ENCODE data around the gene AGAP5. TPM values are rescaled to one million over a fixed set of nuclear protein-coding genes. Genes with fewer than 3 reads are reported as not detected.
"Not testable (repeated sequence)": the region's sequence is repeated elsewhere in the genome, so short reads cannot be mapped to it uniquely, and the experiment has no call there.

AGAP5 gene
- 6.3 TPM for total RNA-seq
- 10 to 100 TPM in 3 of 8 donors, 1 to 10 TPM in 5; 4.4 to 16.7 (median 7.2) TPM for polyA plus RNA-seq (ENCODE audit: insufficient read depth in 1 of 8, insufficient read length in 8 of 8, low replicate concordance in 1 of 8)
- long read RNA-seq, donor 1, partial matches to known transcripts, result 0 of 2 reads
- long read RNA-seq, donor 1, other reads (novel, unspliced or antisense), result 0 of 2 reads
- long read RNA-seq, donor 2, result 0 reads
- long read RNA-seq, donor 3, partial matches to known transcripts, result 0 of 2 reads
- long read RNA-seq, donor 3, other reads (novel, unspliced or antisense), result 0 of 2 reads
- long read RNA-seq, donor 4, result 0 reads
- long read RNA-seq, donor 5, partial matches to known transcripts, result 0 of 2 reads
- long read RNA-seq, donor 5, other reads (novel, unspliced or antisense), result 0 of 2 reads
- long read RNA-seq, donor 6, partial matches to known transcripts, result 0 of 3 reads
- long read RNA-seq, donor 6, other reads (novel, unspliced or antisense), result 0 of 3 reads
- long read RNA-seq, donor 7, partial matches to known transcripts, result 0 of 4 reads
- long read RNA-seq, donor 7, other reads (novel, unspliced or antisense), result 0 of 4 reads
- long read RNA-seq, donor 8, result 0 reads
- long read RNA-seq, donor 9, result 0 reads
- long read RNA-seq, donor 10, result 0 reads
- long read RNA-seq, donor 11, result 0 reads

DNA sequence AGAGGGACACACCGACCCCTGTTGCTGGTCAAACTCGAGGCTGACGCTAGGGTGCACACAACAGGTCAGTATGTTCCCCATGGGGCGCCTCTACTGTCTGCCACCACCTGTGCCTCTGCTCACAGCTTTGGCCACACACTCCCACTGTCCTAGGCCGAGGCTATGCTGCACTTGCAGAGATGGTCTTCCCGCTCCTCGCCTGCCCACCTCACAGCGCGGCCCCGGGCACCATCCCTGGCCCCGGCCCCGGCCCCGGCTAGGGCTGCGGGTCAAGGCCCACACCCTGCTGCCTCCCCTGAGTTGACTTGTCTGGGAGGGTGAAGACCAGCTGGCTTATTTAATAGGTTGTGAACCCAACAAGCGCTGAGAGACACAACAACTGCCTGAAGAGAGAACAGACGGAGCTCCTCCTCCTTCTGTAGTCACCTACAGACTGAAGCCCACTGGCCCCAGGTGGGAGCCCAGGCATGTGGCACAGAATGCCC lies at the start of gene AGAP5:
AGAP5 (minus strand) TSS at position 435 of the 485 bp plus-strand sequence; CDS start at position 81, 354 bp downstream.
- not testable (repeated sequence) for H3K9me3 ChIP-seq (replicated peaks; ENCODE audit: control insufficient read depth, low read depth, low read length); H3K4me3 ChIP-seq (ENCODE audit: low read length); H3K4me1 ChIP-seq (ENCODE audit: control insufficient read depth, insufficient read depth, low read length); DNase-seq; H3K27me3 ChIP-seq (ENCODE audit: control insufficient read depth, insufficient read depth, low read length); H3K36me3 ChIP-seq (ENCODE audit: control insufficient read depth, insufficient read depth, low read length); H3K27ac ChIP-seq (ENCODE audit: low read length)
- 90% methylated on average over 2 of the region's 16 CpGs for WGBS (ENCODE audit: insufficient coverage)

DNA sequence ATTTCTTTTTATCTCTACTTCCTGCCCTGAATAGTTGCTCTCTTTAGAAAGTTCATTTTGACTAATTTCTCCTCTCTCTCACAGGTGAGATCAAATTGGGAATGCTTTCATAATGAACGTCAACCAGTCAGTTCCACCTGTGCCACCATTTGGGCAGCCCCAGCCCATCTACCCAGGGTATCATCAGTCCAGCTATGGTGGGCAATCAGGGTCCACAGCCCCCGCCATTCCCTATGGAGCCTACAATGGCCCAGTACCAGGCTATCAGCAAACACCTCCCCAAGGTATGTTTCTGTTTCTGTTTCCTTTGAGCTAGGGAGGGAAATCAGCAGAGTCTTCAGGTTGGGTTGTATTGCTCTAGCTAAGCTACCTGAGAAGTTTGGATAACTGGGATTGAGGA lies 48.8 kb upstream of the AGAP5 start:
- H3K4me1 ChIP-seq (ENCODE audit: control insufficient read depth, insufficient read depth, low read length), result peaks cover 7% of the 10 kb centered on the region
- peaks cover 51% of the 10 kb centered on the region for H3K36me3 ChIP-seq (ENCODE audit: control insufficient read depth, insufficient read depth, low read length)
- H3K4me3 ChIP-seq (ENCODE audit: low read length), result no peak overlapping the region
- H3K27ac ChIP-seq (ENCODE audit: low read length), result no peak overlapping the region
- no peaks in the 10 kb centered on the region for H3K9me3 ChIP-seq (replicated peaks; ENCODE audit: control insufficient read depth, low read depth, low read length)
- no peaks in the 10 kb centered on the region for H3K27me3 ChIP-seq (ENCODE audit: control insufficient read depth, insufficient read depth, low read length)
- 60% methylated on average over 1 of the region's 2 CpGs for WGBS (ENCODE audit: insufficient coverage)
- DNase-seq, result no peak

GRCh38 chr10:73744664-73744975 lies 46.7 kb upstream of the AGAP5 start:
- 0% methylated on average over 6 of the region's 10 CpGs for WGBS (ENCODE audit: insufficient coverage)
- Histone ChIP-seq H3K36me3 (ENCODE audit: control insufficient read depth, insufficient read depth, low read length) (peaks cover 39% of the 10 kb centered on the region), H3K4me3 (ENCODE audit: low read length) (peak overlapping the region; percentile 58), H3K9me3 (replicated peaks; ENCODE audit: control insufficient read depth, low read depth, low read length) (no peaks in the 10 kb centered on the region), H3K4me1 (ENCODE audit: control insufficient read depth, insufficient read depth, low read length) (peaks cover 7% of the 10 kb centered on the region), H3K27me3 (ENCODE audit: control insufficient read depth, insufficient read depth, low read length) (no peaks in the 10 kb centered on the region), H3K27ac (ENCODE audit: low read length) (peak overlapping the region; percentile 99)
- peak; percentile 87 for DNase-seq

- Histone ChIP-seq H3K27me3 (ENCODE audit: control insufficient read depth, insufficient read depth, low read length) (no peaks in the 10 kb centered on the region), H3K4me3 (ENCODE audit: low read length) (peak within 1 kb of the TSS; percentile 58), H3K27ac (ENCODE audit: low read length) (peak within 1 kb of the TSS; percentile 99), H3K9me3 (replicated peaks; ENCODE audit: control insufficient read depth, low read depth, low read length) (no peaks in the 10 kb centered on the region), H3K36me3 (ENCODE audit: control insufficient read depth, insufficient read depth, low read length) (peaks cover 35% of the 10 kb centered on the region), H3K4me1 (ENCODE audit: control insufficient read depth, insufficient read depth, low read length) (peaks cover 7% of the 10 kb centered on the region)
- peak; percentile 99 for DNase-seq
- WGBS (ENCODE audit: insufficient coverage), result under 1% methylated on average over 30 of the region's 36 CpGs
These were observed 46.2 kb upstream of the AGAP5 start, which contains the start of gene SEC24C for GRCh38 chr10:73743905-73744663. Gene SEC24C (plus strand): TSS chr10:73744372. CDS start chr10:73746833, 2,461 bp downstream.

GRCh38 chr10:73743327-73743904 lies 45.5 kb upstream of the AGAP5 start:
- Histone ChIP-seq H3K27ac (ENCODE audit: low read length) (peak overlapping the region; percentile 99), H3K4me3 (ENCODE audit: low read length) (peak overlapping the region; percentile 58), H3K9me3 (replicated peaks; ENCODE audit: control insufficient read depth, low read depth, low read length) (no peaks in the 10 kb centered on the region), H3K36me3 (ENCODE audit: control insufficient read depth, insufficient read depth, low read length) (peaks cover 32% of the 10 kb centered on the region), H3K4me1 (ENCODE audit: control insufficient read depth, insufficient read depth, low read length) (peaks cover 7% of the 10 kb centered on the region), H3K27me3 (ENCODE audit: control insufficient read depth, insufficient read depth, low read length) (no peaks in the 10 kb centered on the region)
- WGBS (ENCODE audit: insufficient coverage), result 0% methylated on average over 1 of the region's 6 CpGs
- DNase-seq, result no peak

- 90% methylated on average over 5 of the region's 5 CpGs for whole genome bisulfite sequencing (ENCODE audit: insufficient coverage)
- Histone ChIP-seq H3K27ac (ENCODE audit: low read length) (no peak overlapping the region), H3K36me3 (ENCODE audit: control insufficient read depth, insufficient read depth, low read length) (peaks cover 27% of the 10 kb centered on the region), H3K27me3 (ENCODE audit: control insufficient read depth, insufficient read depth, low read length) (no peaks in the 10 kb centered on the region), H3K4me1 (ENCODE audit: control insufficient read depth, insufficient read depth, low read length) (peaks cover 7% of the 10 kb centered on the region), H3K9me3 (replicated peaks; ENCODE audit: control insufficient read depth, low read depth, low read length) (no peaks in the 10 kb centered on the region), H3K4me3 (ENCODE audit: low read length) (no peak overlapping the region)
- no peak for DNase-seq
These were observed 44.5 kb upstream of the AGAP5 start for GRCh38 chr10:73742454-73742734.

GRCh38 chr10:73740501-73741254 lies 42.8 kb upstream of the AGAP5 start:
- H3K27me3 ChIP-seq (ENCODE audit: control insufficient read depth, insufficient read depth, low read length); DNase-seq; H3K27ac ChIP-seq (ENCODE audit: low read length); H3K9me3 ChIP-seq (replicated peaks; ENCODE audit: control insufficient read depth, low read depth, low read length); H3K4me3 ChIP-seq (ENCODE audit: low read length); H3K4me1 ChIP-seq (ENCODE audit: control insufficient read depth, insufficient read depth, low read length): not testable (repeated sequence)
- H3K36me3 ChIP-seq (ENCODE audit: control insufficient read depth, insufficient read depth, low read length), result peaks cover 15% of the 10 kb centered on the region
- whole genome bisulfite sequencing (ENCODE audit: insufficient coverage), result 90% methylated on average over 8 of the region's 18 CpGs

DNA sequence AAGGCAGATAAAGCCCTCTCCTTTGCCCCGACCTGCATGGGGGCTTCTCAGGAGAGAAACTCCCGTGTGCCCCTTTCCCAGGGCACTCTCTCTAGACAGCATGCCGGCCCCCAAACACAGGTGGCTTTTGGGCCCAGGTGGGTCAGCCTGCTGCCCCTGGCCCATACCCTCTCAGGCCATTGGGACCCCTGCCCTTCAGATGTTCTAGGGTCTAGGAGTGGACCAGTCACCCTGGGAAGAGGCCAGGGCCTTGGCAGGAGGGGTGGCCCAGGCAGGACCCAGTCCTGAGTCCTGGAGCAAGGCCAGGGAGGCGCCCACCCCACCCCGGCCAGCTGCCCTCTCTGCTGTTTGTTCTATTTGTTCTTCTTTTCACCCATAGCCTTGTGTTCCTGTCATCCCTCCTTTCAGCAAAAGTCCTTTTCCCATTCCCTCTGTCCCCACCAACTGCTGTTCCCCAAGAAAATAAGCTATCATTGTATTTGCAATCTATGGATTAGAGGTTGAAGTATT lies 36.9 kb upstream of the AGAP5 start:
- no peak for DNase-seq
- Histone ChIP-seq H3K27me3 (ENCODE audit: control insufficient read depth, insufficient read depth, low read length) (no peaks in the 10 kb centered on the region), H3K4me1 (ENCODE audit: control insufficient read depth, insufficient read depth, low read length) (peaks cover 8% of the 10 kb centered on the region), H3K9me3 (replicated peaks; ENCODE audit: control insufficient read depth, low read depth, low read length) (no peaks in the 10 kb centered on the region), H3K4me3 (ENCODE audit: low read length) (no peak overlapping the region), H3K36me3 (ENCODE audit: control insufficient read depth, insufficient read depth, low read length) (peaks cover 28% of the 10 kb centered on the region), H3K27ac (ENCODE audit: low read length) (no peak overlapping the region)
- WGBS (ENCODE audit: insufficient coverage), result 90% methylated on average over 5 of the region's 5 CpGs

DNA sequence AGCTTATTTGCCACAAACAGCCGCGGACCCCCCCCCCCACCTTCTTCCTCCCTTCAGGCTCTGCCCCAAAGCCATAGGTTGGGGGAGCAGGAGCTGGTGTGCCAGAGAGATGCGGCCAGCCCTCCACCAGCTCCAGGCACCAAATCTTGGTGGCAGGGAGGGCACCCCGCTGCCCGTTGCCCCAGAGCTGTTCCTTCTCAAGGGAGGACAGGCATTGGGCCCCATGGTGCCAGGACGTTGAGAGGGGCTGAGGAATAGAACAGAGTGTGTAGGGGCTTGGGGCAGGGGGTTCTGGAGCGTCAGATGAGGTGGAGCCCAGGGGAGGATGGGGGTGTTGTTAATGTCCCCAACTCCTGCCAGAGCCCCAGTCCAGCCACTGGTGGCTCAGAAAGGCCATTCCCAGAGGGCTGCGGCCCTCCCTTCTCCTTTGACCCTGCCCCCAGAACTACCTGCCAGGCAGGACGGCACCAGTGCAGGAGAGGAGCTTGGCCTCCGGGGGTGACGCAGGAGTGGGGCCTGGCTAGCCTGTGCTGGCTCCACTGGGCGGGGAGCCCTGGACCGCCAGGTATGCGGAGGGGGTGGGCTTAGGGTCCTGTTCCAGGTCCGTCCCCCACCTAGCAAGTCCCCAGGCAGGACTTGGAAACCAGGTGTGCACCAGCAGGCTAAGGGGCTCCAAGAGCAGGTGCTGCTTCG lies 36.3 kb upstream of the AGAP5 start:
- peaks cover 28% of the 10 kb centered on the region for H3K36me3 ChIP-seq (ENCODE audit: control insufficient read depth, insufficient read depth, low read length)
- H3K4me1 ChIP-seq (ENCODE audit: control insufficient read depth, insufficient read depth, low read length), result peaks cover 10% of the 10 kb centered on the region
- 88% methylated on average over 10 of the region's 16 CpGs for WGBS (ENCODE audit: insufficient coverage)
- H3K27me3 ChIP-seq (ENCODE audit: control insufficient read depth, insufficient read depth, low read length), result no peaks in the 10 kb centered on the region
- no peak overlapping the region for H3K4me3 ChIP-seq (ENCODE audit: low read length)
- DNase-seq, result no peak
- H3K9me3 ChIP-seq (replicated peaks; ENCODE audit: control insufficient read depth, low read depth, low read length), result no peaks in the 10 kb centered on the region
- no peak overlapping the region for H3K27ac ChIP-seq (ENCODE audit: low read length)
